Measurements from ENCODE around the gene RP9. TPM values are rescaled to one million over a fixed set of nuclear protein-coding genes. Genes with fewer than 3 reads are reported as not detected.
"Not testable (repeated sequence)": the region's sequence is repeated elsewhere in the genome, so short reads cannot be mapped to it uniquely, and the experiment has no call there.

RP9 gene
- total RNA-seq, 2 experiments from 2014 or later: 9.6 to 11.8 TPM

- Mint-ChIP-seq H3K4me1 (ENCODE audit: low read depth) (no peaks in the 10 kb centered on the region), H3K27ac (no peak overlapping the region), H3K9me3 (ENCODE audit: insufficient read depth) (no peaks in the 10 kb centered on the region), H3K4me3 (no peak overlapping the region), H3K27me3 (ENCODE audit: low read depth) (no peaks in the 10 kb centered on the region), H3K36me3 (ENCODE audit: low read depth) (peaks cover 36% of the 10 kb centered on the region)
- ChIA-PET CTCF (interaction anchor here (2.7 kb wide), 1 partner anchor 9 kb away, joined by 17 read pairs; the partner anchor contains the start of gene RP9), POLR2A (no interaction called here)
- ATAC-seq (no peak), DNase-seq (no peak)
Observed at GRCh38 chr7:33099154-33099940, 9.9 kb downstream of the RP9 start.

- DNase-seq; H3K27me3 Mint-ChIP-seq (ENCODE audit: low read depth); H3K27ac Mint-ChIP-seq; H3K4me3 Mint-ChIP-seq; ATAC-seq; CTCF ChIA-PET; H3K9me3 Mint-ChIP-seq (ENCODE audit: insufficient read depth); H3K4me1 Mint-ChIP-seq (ENCODE audit: low read depth): not testable (repeated sequence)
- POLR2A ChIA-PET: interaction anchor here (0.7 kb wide), 1 partner anchor 32 kb away, joined by 3 read pairs; the partner anchor contains the start of gene NT5C3A
- H3K36me3 Mint-ChIP-seq (ENCODE audit: low read depth): peaks cover 40% of the 10 kb centered on the region
Observed at GRCh38 chr7:33094745-33095275, 14.4 kb downstream of the RP9 start.

DNA sequence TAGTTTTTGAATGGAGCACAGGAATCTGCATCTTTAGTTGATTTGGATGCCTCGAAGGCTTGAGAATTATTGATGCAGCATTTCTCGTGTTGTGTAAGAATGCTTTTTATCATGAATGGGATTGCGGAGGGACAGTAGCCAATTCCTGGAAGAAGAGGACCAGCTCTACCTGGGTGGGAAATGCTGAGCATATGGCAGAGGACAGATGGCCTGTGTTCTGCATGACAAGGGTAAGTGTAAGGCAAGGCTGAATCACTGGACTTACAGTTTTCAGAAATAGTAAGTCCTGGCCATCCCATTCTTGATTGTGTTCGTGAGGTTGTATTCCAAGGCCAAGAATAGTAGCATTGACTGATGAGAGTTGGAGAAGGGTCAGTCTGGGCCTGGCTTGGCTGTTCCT lies 15.9 kb downstream of the RP9 start:
- DNase-seq: no peak
- no peaks in the 10 kb centered on the region for H3K27me3 Mint-ChIP-seq (ENCODE audit: low read depth)
- no peak overlapping the region for H3K4me3 Mint-ChIP-seq
- ChIA-PET CTCF (no interaction called here), POLR2A (no interaction called here)
- H3K27ac Mint-ChIP-seq: no peak overlapping the region
- H3K4me1 Mint-ChIP-seq (ENCODE audit: low read depth): peaks cover 6% of the 10 kb centered on the region
- peaks cover 28% of the 10 kb centered on the region for H3K36me3 Mint-ChIP-seq (ENCODE audit: low read depth)
- ATAC-seq: no peak
- H3K9me3 Mint-ChIP-seq (ENCODE audit: insufficient read depth): no peaks in the 10 kb centered on the region

DNA sequence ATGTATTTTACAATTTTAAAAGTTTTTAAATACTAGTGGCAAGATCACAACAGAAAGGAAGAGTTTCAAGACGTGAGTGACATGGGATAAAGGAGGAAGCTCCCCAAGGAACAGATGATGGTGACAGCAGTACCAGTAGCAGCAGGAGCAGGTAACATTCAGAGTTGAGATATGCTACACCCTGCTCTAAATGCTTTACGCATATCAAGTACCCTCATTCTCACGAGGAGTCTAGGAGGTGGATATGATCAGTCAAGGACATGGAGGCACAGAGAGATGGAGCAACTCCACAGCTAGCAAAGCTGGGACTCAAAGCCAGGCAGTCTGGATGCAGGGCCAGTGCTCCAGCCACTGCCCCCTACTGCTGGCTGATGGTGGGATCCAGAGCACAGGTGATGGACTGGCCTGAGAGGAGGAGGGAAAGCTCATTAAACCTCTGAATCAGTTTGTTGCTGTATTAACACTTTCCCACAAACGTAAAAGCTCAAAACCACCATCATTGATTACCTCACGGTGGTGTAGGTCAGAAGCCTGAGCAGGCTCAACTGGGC lies 17.5 kb downstream of the RP9 start:
- no peak for ATAC-seq
- H3K4me3 Mint-ChIP-seq: no peak overlapping the region
- H3K36me3 Mint-ChIP-seq (ENCODE audit: low read depth): peaks cover 22% of the 10 kb centered on the region
- POLR2A ChIA-PET: no interaction called here
- no peak overlapping the region for H3K27ac Mint-ChIP-seq
- H3K9me3 Mint-ChIP-seq (ENCODE audit: insufficient read depth): no peaks in the 10 kb centered on the region
- H3K4me1 Mint-ChIP-seq (ENCODE audit: low read depth): peaks cover 6% of the 10 kb centered on the region
- DNase-seq: no peak
- H3K27me3 Mint-ChIP-seq (ENCODE audit: low read depth): no peaks in the 10 kb centered on the region
- CTCF ChIA-PET: interaction anchor here (0.9 to 1.6 kb wide), 2 partner anchors 15 to 17 kb away, joined by 3 to 4 read pairs; no protein-coding TSS in a partner anchor

GRCh38 chr7:33091111-33091531 lies 18.1 kb downstream of the RP9 start:
- Mint-ChIP-seq H3K27me3 (ENCODE audit: low read depth) (no peaks in the 10 kb centered on the region), H3K9me3 (ENCODE audit: insufficient read depth) (no peaks in the 10 kb centered on the region), H3K36me3 (ENCODE audit: low read depth) (peaks cover 20% of the 10 kb centered on the region), H3K4me1 (ENCODE audit: low read depth) (peaks cover 6% of the 10 kb centered on the region), H3K4me3 (no peak overlapping the region), H3K27ac (no peak overlapping the region)
- no peak for ATAC-seq
- DNase-seq: no peak
- ChIA-PET POLR2A (no interaction called here), CTCF (interaction anchor here (1.6 kb wide), 1 partner anchor 17 kb away, joined by 4 read pairs; no protein-coding TSS in a partner anchor)

GRCh38 chr7:33089142-33089541 lies 20.1 kb downstream of the RP9 start:
- Mint-ChIP-seq H3K36me3 (ENCODE audit: low read depth) (peaks cover 8% of the 10 kb centered on the region), H3K9me3 (ENCODE audit: insufficient read depth) (no peaks in the 10 kb centered on the region), H3K27ac (no peak overlapping the region), H3K27me3 (ENCODE audit: low read depth) (no peaks in the 10 kb centered on the region), H3K4me3 (no peak overlapping the region), H3K4me1 (ENCODE audit: low read depth) (peaks cover 6% of the 10 kb centered on the region)
- no peak for DNase-seq
- no peak for ATAC-seq
- ChIA-PET POLR2A (no interaction called here), CTCF (no interaction called here)

DNA sequence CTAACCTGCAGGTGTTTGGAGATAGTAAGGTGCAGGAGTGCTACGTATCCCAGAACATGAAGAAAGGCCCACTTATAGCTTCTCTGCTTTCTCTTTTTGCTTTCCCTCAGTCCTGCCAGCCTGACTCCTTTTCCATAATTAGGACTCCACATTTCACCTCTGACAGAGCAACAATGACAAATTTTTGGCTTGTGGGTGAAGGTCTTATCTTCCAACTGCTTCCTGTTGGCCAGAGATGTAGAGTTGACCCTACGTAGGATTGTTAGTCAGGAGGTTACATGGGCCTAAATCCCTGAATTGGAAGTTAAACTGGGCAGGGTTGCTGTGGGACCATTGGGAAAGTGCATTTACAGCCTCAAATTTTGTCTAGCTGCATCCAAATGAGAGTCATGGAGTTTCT lies 21.3 kb downstream of the RP9 start:
- ChIA-PET CTCF (no interaction called here), POLR2A (no interaction called here)
- no peak overlapping the region for H3K4me3 Mint-ChIP-seq
- ATAC-seq: no peak
- no peak for DNase-seq
- H3K27ac Mint-ChIP-seq: no peak overlapping the region
- no peaks in the 10 kb centered on the region for H3K4me1 Mint-ChIP-seq (ENCODE audit: low read depth)
- H3K36me3 Mint-ChIP-seq (ENCODE audit: low read depth): peaks cover 3% of the 10 kb centered on the region
- H3K27me3 Mint-ChIP-seq (ENCODE audit: low read depth): peaks cover 2% of the 10 kb centered on the region
- H3K9me3 Mint-ChIP-seq (ENCODE audit: insufficient read depth): no peaks in the 10 kb centered on the region

- CTCF ChIA-PET: no interaction called here
Observed at GRCh38 chr7:33087356-33087755, 21.8 kb downstream of the RP9 start.

DNA sequence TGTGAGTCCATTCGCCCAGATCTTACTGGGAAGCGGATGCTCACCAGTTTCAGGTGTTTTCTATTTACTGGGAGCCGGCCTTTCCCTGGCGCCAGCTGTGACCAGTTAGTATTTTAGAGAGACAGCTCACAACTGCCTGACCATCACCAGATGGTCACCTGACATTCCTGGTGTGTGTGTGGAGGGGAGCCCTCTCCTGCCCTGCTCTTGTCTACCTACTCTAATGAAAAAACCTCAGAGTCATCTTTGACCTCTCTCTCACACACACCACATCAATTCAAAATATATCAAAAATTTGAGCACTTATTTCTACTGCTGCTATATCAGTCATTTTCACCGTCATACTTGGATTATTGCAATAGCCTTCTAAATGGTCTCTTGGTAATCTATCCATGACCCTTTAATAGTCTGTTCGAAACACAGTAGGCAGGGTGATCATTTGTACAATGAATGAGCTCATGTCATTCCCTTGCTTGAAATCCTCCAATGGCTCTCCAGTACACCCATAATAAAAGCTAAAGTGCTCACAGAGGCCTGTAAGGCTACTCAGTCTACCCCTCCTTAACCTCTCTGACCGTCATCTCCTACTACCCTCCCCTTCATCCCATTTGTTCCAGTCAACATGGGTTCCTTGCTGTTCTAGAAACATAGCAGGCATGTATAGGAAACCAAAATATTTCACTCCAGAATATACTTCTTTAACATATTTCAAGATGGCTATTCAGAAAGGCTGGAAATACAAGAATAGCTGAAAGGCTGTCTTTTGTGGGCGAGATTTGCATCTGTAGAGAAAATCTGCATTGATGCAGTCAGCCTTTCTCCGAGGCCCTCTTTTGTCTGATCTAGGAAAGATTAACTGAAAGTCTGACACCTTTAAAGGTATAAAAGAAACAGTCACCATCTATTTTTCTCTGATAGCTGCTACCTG lies 29.2 kb downstream of the RP9 start:
- Mint-ChIP-seq H3K9me3 (ENCODE audit: insufficient read depth) (no peaks in the 10 kb centered on the region), H3K4me3 (no peak overlapping the region), H3K4me1 (ENCODE audit: low read depth) (peaks cover 15% of the 10 kb centered on the region), H3K27ac (no peak overlapping the region), H3K27me3 (ENCODE audit: low read depth) (peaks cover 15% of the 10 kb centered on the region), H3K36me3 (ENCODE audit: low read depth) (no peaks in the 10 kb centered on the region)
- POLR2A ChIA-PET: no interaction called here
- CTCF ChIA-PET: interaction anchor here (0.9 kb wide), 1 partner anchor 29 kb away, joined by 4 read pairs; the partner anchor contains the start of gene RP9
- ATAC-seq (no peak), DNase-seq (no peak)

More at GRCh38 chr7:33087356-33087755, 21.8 kb downstream of the RP9 start:
- Mint-ChIP-seq H3K36me3 (ENCODE audit: low read depth) (no peaks in the 10 kb centered on the region), H3K4me1 (ENCODE audit: low read depth) (no peaks in the 10 kb centered on the region), H3K9me3 (ENCODE audit: insufficient read depth) (no peaks in the 10 kb centered on the region), H3K27me3 (ENCODE audit: low read depth) (peaks cover 4% of the 10 kb centered on the region), H3K4me3 (no peak overlapping the region), H3K27ac (no peak overlapping the region)
- no peak for DNase-seq
- POLR2A ChIA-PET: no interaction called here
- no peak for ATAC-seq

- ATAC-seq: no peak
- CTCF ChIA-PET: no interaction called here
- POLR2A ChIA-PET: no interaction called here
- Mint-ChIP-seq H3K27ac (no peak overlapping the region), H3K4me1 (ENCODE audit: low read depth) (peaks cover 15% of the 10 kb centered on the region), H3K27me3 (ENCODE audit: low read depth) (peaks cover 18% of the 10 kb centered on the region), H3K4me3 (no peak overlapping the region), H3K36me3 (ENCODE audit: low read depth) (no peaks in the 10 kb centered on the region), H3K9me3 (ENCODE audit: insufficient read depth) (no peaks in the 10 kb centered on the region)
- no peak for DNase-seq
Observed at GRCh38 chr7:33079096-33079495, 30.1 kb downstream of the RP9 start.

DNA sequence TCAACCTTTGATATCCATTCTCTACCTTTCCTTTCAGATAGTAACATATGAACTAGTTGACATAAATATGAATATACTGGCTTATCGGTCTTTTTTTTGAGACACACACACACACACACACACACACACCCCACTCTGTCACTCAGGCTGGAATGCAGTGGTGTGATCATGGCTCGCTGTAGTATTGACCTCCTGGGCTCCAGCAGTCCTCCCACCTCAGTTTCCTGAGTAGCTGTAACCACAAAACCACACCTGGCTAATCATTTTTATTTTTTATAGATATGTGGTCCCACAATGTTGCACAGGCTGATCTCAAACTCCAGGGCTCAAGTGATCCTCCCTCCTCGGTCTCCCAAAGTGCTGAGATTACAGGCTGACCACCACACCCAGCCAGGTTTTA lies 32.5 kb downstream of the RP9 start:
- H3K4me3 Mint-ChIP-seq: no peak overlapping the region
- DNase-seq (no peak), ATAC-seq (no peak)
- no peaks in the 10 kb centered on the region for H3K36me3 Mint-ChIP-seq (ENCODE audit: low read depth)
- peaks cover under 1% of the 10 kb centered on the region for H3K9me3 Mint-ChIP-seq (ENCODE audit: insufficient read depth)
- peaks cover 22% of the 10 kb centered on the region for H3K27me3 Mint-ChIP-seq (ENCODE audit: low read depth)
- H3K4me1 Mint-ChIP-seq (ENCODE audit: low read depth): peaks cover 15% of the 10 kb centered on the region
- CTCF ChIA-PET: interaction anchor here (2.0 kb wide), 1 partner anchor 33 kb away, joined by 7 read pairs; the partner anchor contains the start of gene RP9
- H3K27ac Mint-ChIP-seq: no peak overlapping the region
- POLR2A ChIA-PET: no interaction called here

All from activated CD8-positive, alpha-beta T cell treated with anti-CD3 and anti-CD28 coated beads, Interleukin-2, amount 10 ng/mL, durations not matched to agents 7 days and 5 days (primary cell).